NCI-H345 treated with DMSO at 0.1 percent for 48 hours (cell line): ENCODE data around the gene COMMD6.

ENCODE experiments used
- DNase-seq: peaks from one replicate; lab custom pipeline; 2025; ENCODE audit not compliant: unreplicated experiment; lab: John Stamatoyannopoulos, UW

COMMD6 gene

DNA sequence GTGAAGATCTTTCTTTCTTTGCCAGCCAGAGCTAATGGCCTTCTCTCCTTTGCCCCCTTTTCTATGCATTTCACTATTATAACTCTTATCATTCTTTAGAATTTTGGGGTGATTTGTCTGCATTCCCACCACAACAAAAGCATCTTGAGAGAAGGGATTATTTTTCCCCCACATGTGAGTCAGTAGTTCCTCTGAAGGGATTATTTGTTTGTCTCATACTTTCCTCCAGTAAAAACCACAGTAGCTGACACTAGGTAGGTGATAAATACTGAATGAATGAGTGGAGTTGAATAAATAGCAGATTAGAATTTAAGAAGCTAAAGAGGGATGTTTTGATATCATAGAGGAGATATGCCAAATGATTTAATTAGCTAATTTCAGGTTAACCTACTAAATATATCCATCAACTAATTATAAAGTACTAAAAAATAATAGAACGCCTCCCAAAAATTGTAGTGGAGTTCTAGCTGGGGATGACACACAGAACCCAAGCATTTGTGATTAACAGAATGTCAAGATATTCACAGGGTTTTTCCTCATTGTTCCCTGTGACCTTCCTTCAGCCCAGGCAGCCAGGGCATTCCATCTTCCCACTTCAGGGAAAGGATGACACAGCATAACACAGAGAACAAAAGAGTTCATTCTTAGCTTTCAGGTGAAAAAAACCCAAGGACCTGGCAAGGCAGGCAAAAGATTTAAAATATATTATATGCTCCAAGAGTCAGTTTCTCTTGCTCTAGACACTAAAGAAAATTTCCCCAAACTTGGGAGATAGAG, 52.2 kb downstream of the COMMD6 start:
- no peak for DNase-seq

DNA sequence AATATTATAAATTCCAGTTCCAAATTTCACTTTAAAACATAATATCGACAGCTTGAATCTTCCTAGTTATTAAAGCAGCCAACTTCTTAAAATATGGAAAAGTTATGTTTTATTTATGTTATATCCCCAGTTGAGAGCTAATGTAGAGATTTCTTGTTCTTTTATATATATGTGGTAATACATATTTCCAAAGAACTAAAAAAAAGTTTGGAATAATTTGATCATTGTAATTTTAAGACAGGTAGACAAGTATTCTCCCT, 54.9 kb downstream of the COMMD6 start:
- DNase-seq, result no peak

DNA sequence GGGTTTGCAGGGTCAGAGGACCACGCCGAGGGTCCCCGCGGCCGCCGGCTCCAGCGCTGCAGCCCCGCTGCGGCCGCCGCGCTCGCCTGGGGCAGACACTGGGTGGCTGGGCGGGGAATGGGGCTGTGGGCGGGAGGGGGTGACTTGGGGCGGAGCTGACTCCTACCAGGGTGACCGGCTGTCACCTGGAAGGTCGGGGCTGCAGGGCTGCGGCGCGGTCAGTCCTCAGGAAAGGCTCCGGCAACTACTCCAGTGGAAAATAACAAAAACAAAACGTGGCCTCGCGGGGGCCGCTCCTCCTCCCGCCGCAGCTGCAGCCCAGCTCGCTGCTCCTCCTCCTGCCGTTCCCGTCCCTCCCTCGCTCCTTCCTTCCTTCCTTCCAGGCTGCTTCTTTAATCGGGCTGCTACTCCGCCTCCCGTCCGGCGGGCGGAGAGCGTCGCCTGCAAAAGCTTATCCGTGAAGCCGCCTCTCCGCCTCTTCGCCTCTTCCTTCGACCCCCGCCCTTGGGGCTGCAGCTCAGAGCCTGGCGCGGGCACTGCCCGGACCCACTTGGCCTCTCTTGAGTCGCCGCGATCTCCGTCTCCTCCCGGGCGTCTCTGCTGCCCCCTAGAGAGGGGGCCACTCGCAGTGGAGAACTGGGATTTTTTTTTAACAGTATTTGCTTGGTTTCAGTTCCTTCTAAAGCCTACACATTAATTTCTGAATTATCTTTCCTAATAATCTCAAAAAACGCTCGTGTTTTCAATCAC, 55.4 kb downstream of the COMMD6 start, which contains the start of gene TBC1D4:
Gene TBC1D4, minus strand, starts transcription at position 100 of the 750 bp plus-strand sequence. CDS start 402 bp downstream, outside the sequence.
- DNase-seq, result peak; percentile 96

DNA sequence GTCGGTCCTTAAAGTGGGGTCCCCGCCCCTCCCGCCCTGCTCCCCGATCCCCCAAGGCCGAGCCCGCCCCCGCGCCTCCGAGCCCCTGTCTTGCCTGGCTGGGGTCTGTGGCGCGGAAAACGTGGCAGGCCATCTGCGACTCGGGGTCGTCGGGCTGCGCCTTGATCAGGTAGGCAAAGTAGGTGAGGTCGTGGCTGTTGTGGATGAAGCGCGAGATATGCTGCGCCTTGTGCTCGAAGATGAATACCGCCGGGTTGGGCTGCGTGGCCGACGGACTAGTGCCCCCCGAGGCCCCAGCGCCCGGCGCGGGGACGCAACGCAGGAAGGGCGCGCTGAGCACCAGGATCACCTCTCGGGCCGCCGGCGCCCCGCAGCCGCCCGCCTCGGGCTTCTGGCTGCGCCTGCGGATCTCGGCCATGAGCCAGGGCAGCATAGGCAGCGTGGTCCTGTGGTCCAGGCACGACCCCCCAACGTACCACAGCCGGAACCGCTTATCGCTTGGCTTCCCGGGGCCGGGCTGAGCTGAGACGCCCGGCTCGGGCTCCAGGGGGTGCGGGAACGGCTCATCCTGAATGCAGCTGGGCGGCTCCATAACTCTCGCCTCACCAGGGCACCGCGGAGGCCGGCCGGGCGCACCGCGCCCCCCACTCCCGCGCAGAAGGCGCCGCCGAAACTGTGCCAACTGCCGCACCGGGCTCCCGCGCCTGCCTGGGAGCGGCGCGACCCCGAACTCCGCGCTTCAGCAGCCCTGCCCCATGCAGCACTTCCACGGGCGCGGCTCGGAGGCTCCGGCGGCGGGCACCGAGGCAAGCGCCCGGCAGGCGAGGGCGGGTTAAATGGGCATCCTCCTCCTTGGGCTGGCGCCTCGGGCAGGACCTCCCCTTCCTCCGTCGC, 56.2 kb downstream of the COMMD6 start:
- DNase-seq, result peak; percentile 32

DNA sequence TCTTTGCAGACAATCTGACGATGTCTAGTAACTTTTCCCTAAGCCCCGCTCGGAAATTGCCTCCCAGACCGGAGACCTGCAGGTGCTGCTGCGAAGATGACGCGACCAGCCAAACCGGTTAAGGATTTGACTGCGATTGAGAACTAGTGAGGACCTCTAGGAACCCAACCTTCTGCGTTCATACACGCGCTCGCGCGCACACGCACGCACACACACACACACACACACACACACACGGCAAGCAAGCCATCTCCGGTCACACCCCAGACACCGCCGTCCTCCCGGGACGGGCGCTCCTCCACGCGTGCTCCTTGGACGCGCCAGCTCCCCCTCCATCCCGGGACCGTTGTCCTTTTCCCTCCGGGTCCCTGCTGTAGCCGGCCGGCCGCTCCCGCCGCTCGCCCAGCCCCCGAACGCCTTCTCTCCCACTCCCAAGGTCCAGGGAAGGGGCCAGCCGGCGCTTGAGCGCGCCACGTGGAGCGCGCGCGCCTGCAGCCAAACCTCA, 56.9 kb downstream of the COMMD6 start:
- DNase-seq, result peak; percentile 52

DNA sequence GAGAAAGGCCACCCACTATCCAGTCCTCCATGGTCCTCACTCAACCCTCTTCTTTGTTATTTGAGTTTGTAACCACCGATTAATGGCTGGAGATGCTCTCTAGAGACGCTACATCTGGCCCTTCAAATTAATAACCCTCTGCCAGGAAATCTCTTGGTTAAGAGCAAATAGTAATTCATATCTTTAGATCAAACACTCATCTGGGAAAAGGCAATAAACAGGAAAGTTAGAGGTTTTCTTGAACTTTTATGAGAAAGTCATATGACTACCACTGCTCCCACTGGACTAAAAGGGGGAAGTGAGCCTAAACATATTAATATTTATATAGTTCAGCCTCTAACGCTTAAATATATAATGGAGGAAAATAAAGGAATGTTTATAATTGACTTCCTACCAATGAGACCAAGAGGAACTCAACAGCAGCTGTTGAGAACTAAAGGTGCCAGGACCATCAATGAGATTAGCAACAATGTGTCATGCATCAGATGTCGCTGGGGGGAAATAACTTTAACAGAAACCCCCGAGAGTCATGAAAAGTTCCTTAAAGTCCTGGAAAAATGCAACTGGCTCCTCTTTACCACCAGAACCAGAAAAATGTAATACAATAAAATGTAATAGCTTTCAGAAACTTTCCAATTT, 58.4 kb downstream of the COMMD6 start:
- DNase-seq, result no peak

DNA sequence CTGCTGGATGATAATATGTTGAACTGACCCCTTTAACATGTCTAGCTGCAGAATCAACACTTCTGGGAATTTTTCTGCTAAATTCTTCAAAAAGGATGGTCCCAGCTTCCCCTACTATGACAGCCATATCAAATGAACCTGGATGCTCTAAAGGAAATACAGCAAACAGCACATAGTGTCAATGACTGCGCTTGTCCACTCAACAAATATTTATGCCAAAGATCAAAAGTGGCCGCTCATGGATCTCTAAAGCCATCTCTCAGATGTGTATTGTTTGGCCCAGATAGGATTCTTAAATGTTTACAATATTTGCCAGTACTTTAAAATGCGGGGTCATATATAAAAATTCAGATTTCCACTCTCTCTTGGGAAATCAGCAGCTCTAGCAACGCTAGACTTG, 59.0 kb downstream of the COMMD6 start:
- no peak for DNase-seq
